ENCODE data around the gene ACAP2.

ACAP2 gene

DNA sequence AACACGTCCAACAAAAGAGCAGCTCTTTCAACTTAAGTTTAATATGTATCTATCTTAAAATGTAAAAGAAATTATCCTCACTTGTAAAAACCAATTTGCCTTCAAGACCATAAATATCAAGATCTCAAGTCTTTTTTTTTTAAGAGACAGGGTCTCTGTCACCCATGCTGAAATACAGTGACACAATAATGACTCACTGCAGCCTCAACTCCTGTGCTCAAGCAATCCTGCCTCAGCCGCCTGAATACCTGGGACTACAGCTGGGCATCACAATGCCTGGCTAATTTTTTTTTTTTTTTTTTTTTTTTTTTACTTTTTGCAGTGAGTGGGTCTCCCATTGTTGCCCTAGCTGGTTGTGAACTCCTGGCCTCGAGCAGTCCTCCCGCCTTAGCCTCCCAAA, 26.0 kb downstream of the ACAP2 start:
- Histone ChIP-seq H4K20me1 (ENCODE audit: control insufficient read depth, insufficient read depth, low read depth, low read length) (peaks cover 19% of the 10 kb centered on the region), H3K4me1 (ENCODE audit: control insufficient read depth, low read length) (no peaks in the 10 kb centered on the region), H3K27ac (ENCODE audit: low read depth, low read length) (no peak overlapping the region), H3K36me3 (ENCODE audit: control insufficient read depth, low read length) (peaks cover 4% of the 10 kb centered on the region; the same call in 1 of the 2 replicates), H3F3A (ENCODE audit: control insufficient read depth, insufficient read depth) (no peaks in the 10 kb centered on the region; the same call in 1 of the 2 replicates), H3K4me2 (ENCODE audit: low read length) (no peak overlapping the region), H3K79me2 (ENCODE audit: control insufficient read depth, low read length) (peaks cover 96% of the 10 kb centered on the region), H3K9me2 (replicated peaks; ENCODE audit: control insufficient read depth, low read length) (no peaks in the 10 kb centered on the region), H3K4me3 (ENCODE audit: low read length) (no peak overlapping the region), H3K27me3 (ENCODE audit: control insufficient read depth, low read length) (no peaks in the 10 kb centered on the region), H3K9me3 (ENCODE audit: control insufficient read depth, insufficient read depth, low read length) (no peaks in the 10 kb centered on the region)
- no peak for TF ChIP-seq CTCF (IDR thresholded peaks at IDR 0.05; ENCODE audit: low read depth, low read length, poor library complexity, severe bottlenecking)
- no peak for TF ChIP-seq EZH2phosphoT487 (IDR thresholded peaks at IDR 0.05; ENCODE audit: borderline replicate concordance, low read length)

DNA sequence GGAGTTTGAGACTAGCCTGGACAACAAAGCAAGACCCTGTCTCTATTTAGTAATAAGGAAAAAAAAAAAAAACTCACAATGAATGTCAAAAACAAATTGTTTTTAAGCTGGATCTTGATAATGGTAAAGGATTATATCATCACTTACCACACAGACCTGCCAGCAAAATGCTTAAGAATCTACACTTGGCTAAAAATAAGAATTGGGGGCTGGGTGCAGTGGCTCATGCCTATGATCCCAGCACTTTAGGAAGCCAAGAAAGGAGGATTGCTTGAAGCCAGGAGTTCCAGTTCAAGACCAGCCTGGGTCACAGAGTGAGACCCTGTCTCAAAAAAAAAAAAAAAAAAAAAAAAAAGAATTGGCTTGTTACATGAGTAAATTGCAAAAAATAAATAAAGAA, 31.0 kb downstream of the ACAP2 start:
- Histone ChIP-seq H3K27ac (ENCODE audit: low read depth, low read length) (no peak overlapping the region), H3K9me3 (ENCODE audit: control insufficient read depth, insufficient read depth, low read length) (peaks cover 4% of the 10 kb centered on the region; the same call in 1 of the 2 replicates), H3K4me1 (ENCODE audit: control insufficient read depth, low read length) (peaks cover 25% of the 10 kb centered on the region), H3K9me2 (replicated peaks; ENCODE audit: control insufficient read depth, low read length) (no peaks in the 10 kb centered on the region), H4K20me1 (ENCODE audit: control insufficient read depth, insufficient read depth, low read depth, low read length) (no peaks in the 10 kb centered on the region), H3K36me3 (ENCODE audit: control insufficient read depth, low read length) (peaks cover 35% of the 10 kb centered on the region), H3K4me2 (ENCODE audit: low read length) (no peak overlapping the region), H3K4me3 (ENCODE audit: low read length) (no peak overlapping the region), H3F3A (ENCODE audit: control insufficient read depth, insufficient read depth) (no peaks in the 10 kb centered on the region), H3K27me3 (ENCODE audit: control insufficient read depth, low read length) (no peaks in the 10 kb centered on the region), H3K79me2 (ENCODE audit: control insufficient read depth, low read length) (peaks cover 93% of the 10 kb centered on the region)
- TF ChIP-seq EZH2phosphoT487 (IDR thresholded peaks at IDR 0.05; ENCODE audit: borderline replicate concordance, low read length) (no peak), CTCF (IDR thresholded peaks at IDR 0.05; ENCODE audit: low read depth, low read length, poor library complexity, severe bottlenecking) (no peak)

DNA sequence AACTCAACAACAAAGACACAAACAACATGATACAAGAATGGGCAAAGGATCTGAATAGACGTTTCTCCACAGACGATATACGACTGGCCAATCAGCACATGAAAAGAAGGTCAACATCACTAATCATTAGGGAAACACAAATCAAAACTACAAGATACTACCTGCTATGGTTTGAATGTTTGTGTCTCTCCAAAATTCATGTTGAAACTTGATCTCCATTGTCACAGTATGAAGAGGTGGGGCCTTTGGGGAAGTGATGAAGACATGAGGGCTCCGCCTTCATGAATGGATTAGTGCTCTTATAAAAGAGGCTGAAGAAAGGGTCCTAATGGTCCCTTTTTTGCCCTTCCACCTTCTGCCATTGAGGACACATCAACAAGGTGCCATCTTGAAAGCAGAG, 32.3 kb downstream of the ACAP2 start:
- peaks cover 35% of the 10 kb centered on the region for H3K36me3 ChIP-seq (ENCODE audit: control insufficient read depth, low read length)
- H3K79me2 ChIP-seq (ENCODE audit: control insufficient read depth, low read length) = peaks cover 93% of the 10 kb centered on the region
- no peak for TF ChIP-seq CTCF (IDR thresholded peaks at IDR 0.05; ENCODE audit: low read depth, low read length, poor library complexity, severe bottlenecking)
- no peak for TF ChIP-seq EZH2phosphoT487 (IDR thresholded peaks at IDR 0.05; ENCODE audit: borderline replicate concordance, low read length)

More for the DNA sequence above, 32.3 kb downstream of the ACAP2 start:
- no peak overlapping the region for H3K27ac ChIP-seq (ENCODE audit: low read depth, low read length)
- 0 out of 2 replicates have a peak, but pooled peaks cover 4% of the 10 kb centered on the region for H4K20me1 ChIP-seq (ENCODE audit: control insufficient read depth, insufficient read depth, low read depth, low read length)
- no peaks in the 10 kb centered on the region for H3K9me2 ChIP-seq (replicated peaks; ENCODE audit: control insufficient read depth, low read length)
- peaks cover 38% of the 10 kb centered on the region for H3K4me1 ChIP-seq (ENCODE audit: control insufficient read depth, low read length)
- no peaks in the 10 kb centered on the region for H3F3A ChIP-seq (ENCODE audit: control insufficient read depth, insufficient read depth)
- no peaks in the 10 kb centered on the region for H3K27me3 ChIP-seq (ENCODE audit: control insufficient read depth, low read length)
- no peak overlapping the region for H3K4me2 ChIP-seq (ENCODE audit: low read length)
- peaks cover 4% of the 10 kb centered on the region; the same call in 1 of the 2 replicates for H3K9me3 ChIP-seq (ENCODE audit: control insufficient read depth, insufficient read depth, low read length)
- H3K4me3 ChIP-seq (ENCODE audit: low read length) = no peak overlapping the region
